ENCODE measurements around the gene ADCY1.

Gene ADCY1

GRCh38 chr7:45626441-45627430, 52.6 kb downstream of the ADCY1 start:
- DNase-seq: no peak

DNA sequence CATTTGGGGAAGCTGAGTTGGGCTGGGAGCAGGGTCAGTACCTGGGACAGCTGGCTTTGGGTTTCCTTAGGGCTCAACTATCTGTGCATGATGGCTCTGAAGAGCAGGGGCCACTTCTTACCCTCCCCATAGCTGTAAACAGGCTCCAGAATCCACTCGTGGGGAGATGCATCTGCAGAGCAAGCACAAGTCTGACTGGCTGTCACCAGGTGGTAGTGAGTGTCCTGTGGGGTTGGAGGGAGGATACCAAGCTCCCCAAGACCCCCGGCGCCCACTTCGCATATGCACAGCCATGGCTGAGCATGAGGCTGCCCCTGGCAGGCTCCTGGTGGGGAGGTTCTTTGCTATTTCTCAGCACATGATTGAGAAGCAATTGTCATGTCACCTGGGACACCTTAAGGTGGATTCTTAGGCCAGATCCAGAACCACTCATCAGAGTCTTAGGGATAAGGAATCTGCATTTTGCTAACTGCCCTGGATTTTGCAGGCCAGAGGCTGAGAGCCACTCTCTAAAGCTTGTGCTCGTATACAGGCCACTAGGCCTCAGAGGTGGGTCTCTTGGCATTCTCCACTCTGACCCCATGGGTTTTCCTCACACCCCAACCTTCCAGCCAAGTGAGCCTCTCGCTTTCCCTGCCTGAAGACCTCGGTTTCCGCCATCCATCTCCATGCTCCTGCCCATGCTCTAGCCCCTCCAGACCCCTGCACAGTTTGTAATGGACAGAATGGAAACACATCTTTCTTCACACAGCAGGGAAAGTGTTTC, 53.7 kb downstream of the ADCY1 start:
- DNase-seq: no peak

DNA sequence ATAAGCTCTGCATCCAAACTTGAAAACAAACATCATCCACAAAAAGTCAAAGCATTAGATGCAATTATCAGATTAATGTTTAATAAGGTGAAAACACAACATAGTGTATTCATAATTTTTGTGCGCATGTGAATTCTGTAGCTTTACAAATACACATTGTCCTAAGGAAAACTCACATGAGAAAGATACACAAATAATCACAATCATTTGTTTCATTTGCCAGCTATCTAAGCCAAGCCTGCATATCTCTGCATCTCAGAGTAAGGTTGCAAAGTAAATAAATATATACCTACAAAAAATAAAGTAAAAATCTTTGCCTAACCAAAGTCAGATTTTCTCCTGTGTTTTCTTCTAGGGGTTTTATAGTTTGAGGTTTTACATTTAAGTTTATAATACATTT, 57.4 kb downstream of the ADCY1 start:
- DNase-seq: no peak

GRCh38 chr7:45636733-45637132, 62.6 kb downstream of the ADCY1 start:
- no peak for DNase-seq

- no peak for DNase-seq
Observed at GRCh38 chr7:45638916-45639315, 64.7 kb downstream of the ADCY1 start.

DNA sequence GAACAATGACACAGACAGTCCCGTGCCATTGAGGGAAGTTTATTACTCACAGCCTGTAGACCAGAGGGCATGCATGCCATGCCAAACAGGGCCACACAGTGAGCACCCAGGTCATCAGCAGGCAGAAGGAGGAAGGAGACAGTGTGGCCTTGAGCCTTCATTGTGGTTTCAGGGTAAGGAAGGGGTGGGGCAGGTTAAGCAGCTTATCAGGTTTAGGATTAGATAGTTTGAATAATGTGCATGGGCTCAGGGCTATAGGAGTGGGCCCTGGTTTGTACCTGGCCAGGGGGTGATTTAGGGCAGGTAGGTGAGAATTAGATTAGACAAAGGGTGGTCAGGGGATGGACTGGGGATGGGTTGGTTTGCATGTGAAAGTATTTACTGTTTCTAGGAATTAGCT, 67.9 kb downstream of the ADCY1 start:
- DNase-seq: no peak

DNA sequence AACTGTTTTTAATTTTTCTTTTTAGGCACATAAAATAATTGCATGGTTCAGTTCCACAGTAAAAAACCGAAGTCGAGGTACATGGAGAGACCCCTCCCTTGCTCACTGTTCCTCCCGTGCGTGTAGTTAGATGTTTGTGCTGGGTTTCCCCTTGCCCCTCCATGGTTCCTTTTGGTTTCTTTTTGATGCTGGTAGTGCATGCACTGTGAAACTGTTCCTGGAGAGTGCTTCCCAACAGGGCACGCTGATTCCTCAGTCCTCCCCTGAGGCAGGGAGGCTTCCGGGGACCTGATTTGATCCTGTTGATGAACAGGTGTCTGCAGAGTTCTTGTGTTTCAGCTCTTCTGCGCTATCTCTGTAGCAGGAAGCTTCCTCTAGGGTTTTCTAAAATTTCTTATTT, 69.5 kb downstream of the ADCY1 start:
- DNase-seq: no peak

DNA sequence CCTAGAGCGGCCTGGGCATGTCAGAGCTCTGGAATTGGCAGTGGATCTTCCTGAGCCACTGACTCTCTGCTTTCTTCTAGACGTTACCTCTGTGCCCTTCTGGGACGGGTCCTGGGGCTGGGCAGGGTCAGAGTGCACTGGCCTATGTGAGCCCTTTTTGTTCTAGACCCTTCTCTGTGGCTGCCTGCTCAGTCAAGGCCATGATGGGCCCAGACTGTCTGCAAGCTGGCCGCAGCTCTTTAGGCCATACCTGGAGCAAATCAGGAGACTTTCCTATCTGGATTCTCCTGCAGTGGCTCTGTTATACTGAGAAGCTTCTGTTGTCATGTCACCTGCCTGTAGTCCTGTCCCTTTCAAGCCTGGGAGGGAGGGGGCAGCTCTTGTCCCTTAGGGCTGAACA, 70.1 kb downstream of the ADCY1 start:
- no peak for DNase-seq

DNA sequence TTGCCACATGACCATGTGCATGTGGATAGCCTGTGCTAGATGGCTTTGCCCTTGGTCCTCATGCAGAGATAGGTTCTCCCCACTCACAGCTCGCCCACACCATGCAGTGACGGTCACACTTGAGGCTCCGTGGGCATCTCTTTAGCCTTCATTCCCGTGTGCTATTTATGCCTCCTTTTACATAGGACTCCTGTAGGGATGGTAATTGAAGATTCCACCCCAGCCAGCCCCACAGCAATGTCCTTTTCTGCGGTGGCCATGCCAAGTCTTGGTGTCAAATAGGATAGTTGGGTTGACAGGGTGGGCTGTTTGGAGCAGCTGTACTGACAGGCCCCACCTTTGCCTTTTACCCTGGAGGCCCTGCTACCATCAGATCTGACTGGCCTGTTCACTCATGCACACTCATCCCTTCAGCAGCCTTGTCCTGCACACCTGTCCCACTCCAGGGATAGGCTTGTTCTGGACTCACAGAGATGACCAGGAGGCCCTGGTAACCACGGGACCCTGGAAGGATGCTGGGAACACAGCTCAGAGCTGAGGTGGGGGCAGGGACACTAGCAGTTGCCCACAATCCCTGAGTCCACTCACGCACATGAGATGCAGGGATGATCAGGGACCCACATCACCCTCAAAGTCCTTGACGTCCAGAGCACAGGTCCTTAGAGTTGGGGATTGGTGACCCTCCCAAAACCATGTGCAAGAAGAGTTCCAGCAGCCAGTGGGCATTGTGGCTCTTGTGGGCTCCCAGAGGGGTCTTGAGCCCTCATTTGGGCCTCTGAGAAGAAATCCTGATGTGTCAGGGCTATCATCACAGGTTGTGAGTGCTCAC, 71.2 kb downstream of the ADCY1 start:
- DNase-seq: no peak

DNA sequence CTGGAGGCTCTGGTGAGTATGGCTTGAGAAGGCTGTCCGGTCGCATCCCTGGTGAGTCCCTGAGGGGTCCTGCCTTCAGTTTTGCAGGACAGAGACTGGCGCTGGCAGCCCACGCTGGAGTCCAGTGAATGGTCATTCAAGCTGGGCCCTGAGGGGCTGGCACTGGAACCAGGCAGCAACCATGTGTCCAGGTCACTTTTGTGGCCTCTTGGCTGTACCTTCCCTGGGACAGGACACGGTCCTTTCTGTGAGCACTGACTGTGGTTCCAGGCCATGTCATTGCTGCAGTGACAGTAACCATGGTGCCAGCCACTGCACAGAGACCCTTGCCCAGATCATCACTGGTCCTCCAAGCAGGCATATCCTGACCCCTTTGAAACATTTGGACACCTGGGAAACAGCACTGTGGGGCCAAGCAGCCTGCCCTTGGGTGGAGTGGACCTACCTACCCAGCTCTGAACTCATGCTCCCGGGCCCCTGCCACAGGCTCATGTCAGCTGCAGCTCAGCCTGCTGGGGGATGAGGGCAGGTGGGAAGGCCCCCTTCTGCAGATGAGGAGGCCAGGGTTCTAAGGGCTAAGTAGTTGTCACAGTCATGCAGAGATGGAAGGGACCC, 72.1 kb downstream of the ADCY1 start:
- DNase-seq: no peak

DNA sequence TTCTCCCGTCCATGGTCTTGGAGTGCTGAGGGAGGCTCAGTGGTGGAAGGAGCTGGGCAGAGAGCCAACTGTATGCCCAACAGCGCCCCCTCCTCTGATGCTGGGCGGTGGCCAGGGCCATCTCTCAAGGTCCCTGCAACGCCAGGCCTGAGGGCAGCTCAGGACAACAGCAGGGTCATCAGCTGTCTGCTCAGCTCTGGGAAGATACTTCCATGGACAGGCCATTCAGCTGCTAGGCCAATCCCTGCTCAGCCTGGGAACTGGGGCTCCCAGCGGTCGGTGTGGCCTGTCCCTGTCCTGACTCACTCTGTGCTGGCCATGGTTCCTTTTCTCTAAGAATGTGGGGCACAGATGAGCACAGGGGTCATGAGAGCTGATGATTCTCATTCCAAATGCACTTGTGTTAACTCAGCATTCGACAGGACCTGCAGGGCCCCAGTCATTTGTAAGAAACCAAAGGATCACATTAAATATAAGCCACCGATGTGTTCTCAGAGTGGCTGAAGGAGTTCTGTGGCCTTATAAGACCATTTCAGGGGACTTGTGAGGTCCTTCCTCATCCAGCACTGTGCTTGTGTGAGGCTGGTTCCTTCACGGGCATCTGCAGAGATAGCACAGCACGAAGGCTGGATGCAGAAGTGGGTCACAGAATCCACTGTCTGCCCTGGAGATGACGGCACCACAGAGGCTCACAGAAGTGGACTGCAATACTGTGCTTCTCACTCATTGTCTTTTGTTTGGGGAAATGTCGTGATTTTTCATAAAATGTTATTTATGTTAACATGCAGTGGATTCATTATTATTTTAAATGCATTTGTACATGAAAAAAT, 73.0 kb downstream of the ADCY1 start:
- no peak for DNase-seq

DNA sequence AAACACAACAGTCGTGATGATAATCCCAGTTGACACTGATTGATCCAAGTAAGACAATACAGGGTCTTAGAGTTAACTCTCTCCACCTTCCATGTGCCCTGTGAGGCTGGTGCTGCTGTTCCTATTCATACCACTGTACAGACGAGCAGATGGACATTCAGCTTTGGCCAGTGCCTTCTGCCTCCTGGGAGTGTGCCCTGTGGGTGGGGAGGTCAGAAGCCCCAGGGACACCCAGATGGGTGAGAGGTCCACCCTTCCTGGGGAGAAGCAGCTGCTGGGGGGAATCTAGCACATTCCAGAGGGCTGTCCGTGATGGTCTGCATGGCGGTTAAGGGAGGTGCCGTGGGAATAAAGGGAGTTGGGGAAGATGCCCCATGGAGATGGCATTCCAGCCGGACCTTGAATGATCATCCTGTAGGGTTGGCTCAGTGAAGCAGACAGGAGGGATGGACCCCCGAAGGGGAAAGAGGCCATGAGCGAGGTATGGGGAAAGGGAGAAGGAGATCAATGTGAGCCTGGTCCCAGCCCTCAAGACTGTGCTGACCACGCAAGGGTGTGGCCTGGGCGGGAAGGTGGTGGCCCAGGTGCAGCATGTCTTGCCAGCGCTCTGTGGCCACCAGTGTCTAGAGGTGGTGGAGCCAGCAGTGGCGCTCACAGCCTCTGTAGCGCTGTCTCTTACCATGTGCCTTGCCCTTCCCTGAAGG, 74.0 kb downstream of the ADCY1 start:
- no peak for DNase-seq

- DNase-seq: no peak
Observed at GRCh38 chr7:45648671-45648995, 74.5 kb downstream of the ADCY1 start.

- no peak for DNase-seq
Observed at GRCh38 chr7:45649560-45650346, 75.6 kb downstream of the ADCY1 start.

DNA sequence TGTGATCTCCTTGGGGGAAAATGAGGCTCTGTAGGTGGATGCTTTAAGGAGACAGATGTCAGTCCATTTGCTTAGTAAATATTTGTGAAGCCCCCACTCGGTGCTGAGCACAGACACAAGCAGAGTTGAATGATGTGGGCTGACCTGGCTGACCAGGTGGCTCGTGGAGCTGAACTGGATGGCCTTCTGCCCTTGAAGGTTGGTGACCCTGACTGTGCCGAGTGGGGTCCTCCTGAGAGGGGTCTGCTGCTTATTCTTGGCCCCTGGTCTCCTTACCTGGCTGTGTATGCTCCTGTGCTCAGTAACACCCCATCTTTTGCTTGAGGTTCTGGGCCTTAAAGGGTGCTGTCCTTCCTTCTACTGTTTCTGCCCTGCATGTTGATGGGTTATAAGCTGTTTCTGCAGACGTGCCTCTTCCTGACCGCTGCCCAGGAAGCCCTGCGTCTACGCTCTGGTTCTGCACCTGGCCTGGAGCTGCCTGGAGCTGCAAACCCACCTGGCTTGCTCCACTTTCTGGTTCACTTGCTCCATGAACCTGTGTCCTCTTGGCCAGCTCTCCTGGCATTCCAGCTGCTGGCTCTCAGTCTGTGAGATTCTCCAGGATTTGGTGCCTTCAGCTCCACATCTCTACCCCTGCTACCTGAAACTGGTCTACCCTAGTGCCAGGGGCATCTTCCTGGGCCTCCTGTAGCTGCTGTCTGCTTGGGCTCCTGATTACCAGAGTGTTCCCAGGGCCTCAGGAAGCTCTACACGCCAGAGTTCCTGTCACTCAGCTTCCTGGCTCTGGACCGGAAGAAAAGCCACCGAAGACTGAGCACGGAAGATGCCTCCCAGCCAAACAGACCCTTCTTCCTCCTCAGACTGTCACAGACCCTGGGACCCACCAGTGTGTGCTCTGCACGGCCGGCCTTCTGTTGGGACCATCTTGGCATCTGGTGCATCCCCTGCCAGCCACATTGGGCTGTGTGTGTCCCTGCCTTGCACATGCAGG, 76.5 kb downstream of the ADCY1 start:
- no peak for DNase-seq

DNA sequence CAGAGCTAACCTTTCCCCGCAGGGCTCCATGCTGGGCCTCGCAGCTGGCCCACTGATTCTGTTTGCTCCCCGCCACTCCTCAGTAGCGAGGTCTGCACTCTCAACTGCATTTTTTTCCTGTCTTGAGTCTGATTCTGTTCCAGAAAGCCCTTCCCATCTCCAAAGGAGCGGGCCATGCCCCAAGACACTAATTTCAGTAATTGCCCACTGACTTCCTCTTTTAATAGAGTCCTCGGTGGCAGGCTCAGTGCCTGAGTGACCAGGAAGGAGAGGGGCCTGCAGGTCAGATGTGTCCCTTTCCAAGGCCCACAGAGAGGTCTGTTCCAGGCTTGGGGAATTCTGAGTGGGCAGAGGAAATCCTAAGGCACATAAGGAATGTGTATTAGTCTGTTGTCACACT, 77.4 kb downstream of the ADCY1 start:
- no peak for DNase-seq

DNA sequence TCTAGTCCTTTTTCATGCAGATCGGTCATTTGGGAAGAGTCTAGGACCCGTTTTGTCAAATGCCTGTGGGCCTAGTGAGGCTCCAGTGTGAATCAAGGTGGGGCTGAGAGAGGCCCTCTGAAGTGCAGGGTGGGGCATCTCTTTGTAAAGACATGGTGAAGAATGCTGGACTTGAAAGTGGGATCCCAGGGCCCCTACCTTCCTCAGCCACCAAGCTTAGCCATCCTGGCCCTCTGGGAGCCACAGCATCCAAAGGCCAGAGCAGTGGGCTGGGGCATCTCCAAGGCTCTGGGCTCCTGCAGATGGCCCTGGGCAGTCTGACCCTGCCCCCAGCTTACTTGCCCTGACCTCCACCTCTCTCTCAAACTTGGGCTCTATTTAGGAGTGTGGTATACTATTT, 78.5 kb downstream of the ADCY1 start:
- no peak for DNase-seq

DNA sequence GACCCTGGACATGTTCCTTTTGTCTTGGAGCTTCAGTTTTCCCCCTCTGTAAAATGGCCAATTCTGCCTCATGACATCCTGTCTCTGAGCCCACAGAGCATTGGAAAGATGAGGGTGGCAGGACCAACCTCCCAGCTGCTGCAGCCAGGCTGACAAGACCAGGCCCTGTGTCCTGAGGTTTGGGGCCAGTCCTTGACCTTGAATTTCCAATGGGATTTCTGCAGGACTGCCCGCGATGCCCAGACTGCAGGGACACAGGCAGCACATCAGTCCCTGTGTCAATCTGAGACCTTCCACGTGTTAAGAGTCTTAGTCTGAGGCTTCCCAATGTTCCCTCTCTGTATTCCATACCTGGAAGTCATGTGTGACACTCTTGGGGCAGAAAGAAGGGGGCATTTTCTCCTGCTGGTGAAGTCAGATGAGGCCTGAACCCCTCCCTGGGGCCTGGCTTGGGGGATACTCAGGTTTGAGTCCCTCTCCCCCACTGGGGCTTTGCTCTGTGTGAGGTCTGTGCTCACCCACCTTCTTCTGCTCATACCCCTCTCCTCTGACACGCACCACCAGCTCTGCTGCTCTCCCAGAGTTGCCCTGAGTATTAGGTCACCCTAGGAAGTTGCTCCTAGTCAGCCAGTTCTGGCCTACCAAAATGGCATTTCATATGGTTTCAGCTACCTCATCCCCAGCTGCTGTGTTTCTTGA, 79.2 kb downstream of the ADCY1 start:
- DNase-seq: no peak

DNA sequence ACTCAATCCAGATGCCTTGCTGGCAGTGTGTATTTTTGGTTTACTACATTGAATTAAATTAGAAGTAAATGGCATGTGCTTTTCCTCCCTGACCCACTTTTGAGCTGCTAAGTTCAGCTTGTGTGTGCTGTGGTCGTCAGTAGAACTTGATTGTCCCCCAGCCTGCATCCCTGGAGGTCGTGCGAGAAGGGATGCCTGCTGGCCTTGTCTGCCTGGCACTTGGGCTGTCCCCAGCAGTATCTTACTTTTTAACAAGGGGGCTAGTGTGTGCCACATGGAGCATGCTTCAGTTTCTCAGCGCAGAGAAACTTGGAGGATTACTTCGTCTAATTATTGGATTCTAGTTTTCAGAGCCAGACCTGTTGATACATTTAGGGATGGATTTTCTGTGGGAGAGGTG, 80.2 kb downstream of the ADCY1 start:
- no peak for DNase-seq
